Endothelial cell (in vitro differentiated cells): Measurements from ENCODE around the gene ANTKMT. TPM values are rescaled to one million over a fixed set of nuclear protein-coding genes. Genes with fewer than 3 reads are reported as not detected.

ENCODE experiments used
- DNase-seq: peaks from one replicate; pipeline ENCODE4 v3.0.0; 2021; ENCODE audit warnings: low spot score
- H3K27ac Mint-ChIP-seq: one replicate; pipeline ENCODE4 v1.8.0; 2021; ENCODE audit warnings: mixed read lengths, inconsistent platforms; ENCODE audit not compliant: unreplicated experiment
- H3K27me3 Mint-ChIP-seq: one replicate; pipeline ENCODE4 v1.8.0; 2021; ENCODE audit warnings: mild to moderate bottlenecking, moderate library complexity, mixed read lengths, inconsistent platforms; ENCODE audit not compliant: unreplicated experiment
- H3K36me3 Mint-ChIP-seq: one replicate; pipeline ENCODE4 v1.8.0; 2021; ENCODE audit warnings: mild to moderate bottlenecking, low read depth, mixed read lengths, inconsistent platforms; ENCODE audit not compliant: unreplicated experiment
- H3K4me1 Mint-ChIP-seq: one replicate; pipeline ENCODE4 v1.8.0; 2021; ENCODE audit warnings: mild to moderate bottlenecking, mixed read lengths, inconsistent platforms; ENCODE audit not compliant: unreplicated experiment
- H3K4me3 Mint-ChIP-seq: one replicate; pipeline ENCODE4 v1.8.0; 2021; ENCODE audit warnings: mild to moderate bottlenecking, mixed read lengths, inconsistent platforms; ENCODE audit not compliant: unreplicated experiment
- H3K9me3 Mint-ChIP-seq: one replicate; pipeline ENCODE4 v1.8.0; 2021; ENCODE audit warnings: mixed read lengths, inconsistent platforms; ENCODE audit not compliant: unreplicated experiment
- total RNA-seq: library from RNA; stranded (reverse); fragmentation: NEBNext Ultra II Directional; extraction: Animal tissue kit (Norgen Biotek cat#: 25700); gene quantifications from one replicate; pipeline ENCODE4 v1.2.1, GENCODE V29; 2021; ENCODE audit not compliant: unreplicated experiment
- TF ChIP-seq, protein P1 (sequence below): fragments of 200-600 bp; sonication (generic); IDR thresholded peaks from one replicate; pipeline ENCODE4 v1.5.0; 2021; ENCODE audit warnings: antibody characterized with exemption; ENCODE audit not compliant: unreplicated experiment

The ANTKMT gene
- total RNA-seq, 1 donor from 2014 or later = 11.1 TPM

DNA sequence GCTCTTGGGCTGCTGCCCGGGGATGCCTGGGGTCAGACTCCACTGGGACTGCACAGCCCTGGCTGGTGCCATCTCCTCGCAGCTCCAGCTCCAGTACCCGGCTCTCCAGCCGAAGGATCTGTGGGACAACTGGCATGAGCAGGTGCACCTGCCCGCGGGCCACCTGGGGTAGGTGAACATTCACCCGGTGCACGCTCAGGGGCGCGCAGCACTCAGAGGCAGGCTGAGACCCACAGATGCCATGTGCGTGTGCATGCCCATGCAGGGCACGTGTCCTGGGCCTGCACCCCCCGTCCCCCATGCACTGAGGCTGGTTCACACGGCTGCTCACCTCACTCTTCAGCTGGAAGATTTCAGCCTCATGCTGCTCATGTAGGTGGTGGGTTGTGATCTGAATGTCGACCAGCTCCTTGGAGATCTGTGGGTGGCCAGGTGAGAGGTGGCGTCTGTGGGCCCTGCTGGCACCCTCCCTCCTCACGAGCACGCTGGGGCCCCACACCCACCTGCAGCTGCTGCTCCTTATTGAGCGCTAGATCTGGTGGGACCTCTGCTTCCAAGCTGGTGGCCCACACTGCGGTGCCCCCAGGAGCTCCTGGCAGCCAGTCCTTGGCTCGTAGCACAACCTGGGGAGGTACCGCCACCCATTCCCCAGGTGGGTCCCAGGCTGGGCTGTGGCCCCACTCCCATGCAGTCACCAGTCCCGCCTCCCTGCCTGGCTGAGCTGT is 4.7 kb downstream of the ANTKMT start:
- no peak overlapping the region for H3K4me3 Mint-ChIP-seq
- no peak for DNase-seq

DNA sequence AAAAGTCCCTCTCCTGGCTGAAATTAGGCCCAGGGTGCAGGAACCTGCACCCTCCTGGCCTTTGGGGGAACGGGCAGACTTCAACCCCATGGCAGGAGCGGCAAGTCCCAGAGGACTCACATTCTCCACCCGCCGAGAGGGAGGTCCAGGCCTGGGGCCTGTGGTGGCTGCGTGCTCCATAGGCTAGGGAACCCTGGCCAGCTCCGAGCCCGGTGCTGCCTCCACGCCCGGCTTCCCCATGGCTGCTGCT is 5.2 kb downstream of the ANTKMT start:
- DNase-seq = no peak
- no peaks in the 10 kb centered on the region for H3K4me1 Mint-ChIP-seq
- no peaks in the 10 kb centered on the region for H3K36me3 Mint-ChIP-seq
- no peak overlapping the region for H3K4me3 Mint-ChIP-seq
- H3K27me3 Mint-ChIP-seq = peaks cover 6% of the 10 kb centered on the region
- TF ChIP-seq, protein P1, sequence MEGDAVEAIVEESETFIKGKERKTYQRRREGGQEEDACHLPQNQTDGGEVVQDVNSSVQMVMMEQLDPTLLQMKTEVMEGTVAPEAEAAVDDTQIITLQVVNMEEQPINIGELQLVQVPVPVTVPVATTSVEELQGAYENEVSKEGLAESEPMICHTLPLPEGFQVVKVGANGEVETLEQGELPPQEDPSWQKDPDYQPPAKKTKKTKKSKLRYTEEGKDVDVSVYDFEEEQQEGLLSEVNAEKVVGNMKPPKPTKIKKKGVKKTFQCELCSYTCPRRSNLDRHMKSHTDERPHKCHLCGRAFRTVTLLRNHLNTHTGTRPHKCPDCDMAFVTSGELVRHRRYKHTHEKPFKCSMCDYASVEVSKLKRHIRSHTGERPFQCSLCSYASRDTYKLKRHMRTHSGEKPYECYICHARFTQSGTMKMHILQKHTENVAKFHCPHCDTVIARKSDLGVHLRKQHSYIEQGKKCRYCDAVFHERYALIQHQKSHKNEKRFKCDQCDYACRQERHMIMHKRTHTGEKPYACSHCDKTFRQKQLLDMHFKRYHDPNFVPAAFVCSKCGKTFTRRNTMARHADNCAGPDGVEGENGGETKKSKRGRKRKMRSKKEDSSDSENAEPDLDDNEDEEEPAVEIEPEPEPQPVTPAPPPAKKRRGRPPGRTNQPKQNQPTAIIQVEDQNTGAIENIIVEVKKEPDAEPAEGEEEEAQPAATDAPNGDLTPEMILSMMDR = no peak
- no peaks in the 10 kb centered on the region for H3K9me3 Mint-ChIP-seq
- H3K27ac Mint-ChIP-seq = no peak overlapping the region

More for the DNA sequence above, 4.7 kb downstream of the ANTKMT start:
- Mint-ChIP-seq H3K27me3 (peaks cover 6% of the 10 kb centered on the region), H3K4me1 (no peaks in the 10 kb centered on the region), H3K9me3 (no peaks in the 10 kb centered on the region), H3K27ac (no peak overlapping the region), H3K36me3 (no peaks in the 10 kb centered on the region)
- TF ChIP-seq, protein P1 = no peak

DNA sequence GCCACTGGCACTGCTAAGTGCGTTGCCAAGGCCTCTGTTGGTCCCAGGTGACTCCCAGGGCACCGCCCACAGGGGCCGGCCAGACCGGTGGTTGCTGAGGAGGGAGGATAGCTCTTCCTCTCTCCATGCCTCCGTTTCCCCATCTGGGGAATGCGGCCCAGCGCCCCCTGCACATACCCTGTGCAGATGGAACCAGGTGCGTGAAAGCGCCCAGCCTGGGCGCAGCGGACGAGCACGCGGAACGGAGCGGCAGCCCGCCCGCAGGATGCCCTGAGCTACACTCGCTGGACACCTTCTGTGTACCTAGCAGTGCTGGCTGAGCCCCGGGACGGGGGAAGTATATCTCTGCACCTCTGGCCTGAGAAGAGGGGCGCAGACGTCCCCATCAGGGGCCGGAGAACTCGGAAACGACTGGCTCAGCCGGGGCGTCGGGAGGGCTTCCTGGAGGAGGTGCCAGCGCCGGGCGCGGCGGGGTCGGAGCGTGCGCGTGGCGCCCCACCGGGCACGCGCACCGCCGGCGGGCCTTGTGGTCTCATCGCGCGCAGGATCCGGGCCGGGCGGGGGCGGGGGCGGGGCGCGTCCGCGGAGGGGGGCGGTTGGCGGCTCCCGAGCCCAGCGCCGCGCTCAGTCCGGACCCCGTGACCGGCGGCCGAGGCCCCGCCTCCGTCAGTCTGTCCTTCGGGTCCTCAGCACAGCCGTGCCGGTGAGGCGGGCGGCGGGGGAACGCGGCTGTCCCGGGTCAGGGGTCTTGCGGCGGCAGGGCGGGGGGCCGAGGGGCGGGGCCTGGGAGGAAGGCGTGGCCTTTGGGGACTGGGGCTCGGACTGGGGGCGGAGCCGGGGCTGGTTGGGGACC is 5.7 kb downstream of the ANTKMT start, which contains the start of the genes CCDC78 and HAGHL:
Gene CCDC78 (minus strand): TSS at position 6 of the 853 bp plus-strand sequence. CDS start 76 bp downstream, outside the sequence.
Gene HAGHL (plus strand): TSS at position 669 of the 853 bp plus-strand sequence. CDS start 404 bp downstream, outside the sequence.
- no peaks in the 10 kb centered on the region for H3K36me3 Mint-ChIP-seq
- DNase-seq = no peak
- peaks cover 6% of the 10 kb centered on the region for H3K27me3 Mint-ChIP-seq
- H3K27ac Mint-ChIP-seq = no peak within 1 kb of the TSS
- H3K9me3 Mint-ChIP-seq = no peaks in the 10 kb centered on the region
- TF ChIP-seq, protein P1 = no peak
- H3K4me3 Mint-ChIP-seq = no peak within 1 kb of the TSS
- no peaks in the 10 kb centered on the region for H3K4me1 Mint-ChIP-seq

DNA sequence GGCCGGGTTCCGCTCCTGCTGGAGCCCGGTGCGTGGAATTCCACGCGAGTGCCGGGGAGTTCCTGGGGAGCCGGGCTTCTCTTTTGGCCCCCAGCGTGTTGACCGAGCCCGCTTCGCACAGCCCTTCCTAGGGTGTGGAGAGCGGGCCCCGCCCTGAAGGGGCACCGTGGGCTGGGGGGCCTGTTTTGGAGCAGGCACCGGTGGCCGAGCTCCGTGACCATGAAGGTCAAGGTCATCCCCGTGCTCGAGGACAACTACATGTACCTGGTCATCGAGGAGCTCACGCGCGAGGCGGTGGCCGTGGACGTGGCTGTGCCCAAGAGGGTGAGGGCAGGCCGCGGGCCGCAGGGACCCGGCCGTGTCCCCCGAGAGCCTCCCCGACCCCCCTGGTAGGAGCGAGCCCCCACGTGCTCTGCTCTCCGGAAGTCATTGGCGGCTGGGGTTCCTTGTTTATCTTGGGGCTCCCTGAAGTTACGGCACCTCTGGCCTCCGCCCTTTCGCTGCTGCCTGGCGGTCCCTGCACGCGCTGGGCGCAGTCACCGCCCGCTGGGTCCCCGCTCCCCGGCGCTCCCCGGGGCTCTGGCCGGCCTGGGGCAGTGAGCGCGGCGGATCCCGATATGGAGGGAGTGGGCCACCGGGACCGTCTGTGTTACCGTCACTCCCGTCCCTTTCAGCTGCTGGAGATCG is 6.5 kb downstream of the ANTKMT start:
- TF ChIP-seq, protein P1 = no peak
- no peak overlapping the region for H3K4me3 Mint-ChIP-seq
- H3K27ac Mint-ChIP-seq = no peak overlapping the region
- no peak for DNase-seq
- H3K36me3 Mint-ChIP-seq = peaks cover 3% of the 10 kb centered on the region
- peaks cover 6% of the 10 kb centered on the region for H3K27me3 Mint-ChIP-seq
- H3K4me1 Mint-ChIP-seq = no peaks in the 10 kb centered on the region
- no peaks in the 10 kb centered on the region for H3K9me3 Mint-ChIP-seq
